CD4-positive, alpha-beta T cell treated with Interleukin-6 for 4 hours (primary cell): Measurements from ENCODE around the gene SLC26A8.

Experiments
- DNase-seq: peaks from one replicate; pipeline ENCODE4 v3.0.0-alpha.2; 2020; ENCODE audit warnings: mixed read lengths

The SLC26A8 gene

GRCh38 chr6:36023996-36024795 is at the start of gene SLC26A8:
Gene SLC26A8, minus strand, starts transcription at chr6:36024641. Its CDS starts 4,934 bp downstream, at chr6:36019707.
- DNase-seq: no peak

- no peak for DNase-seq
Observed at GRCh38 chr6:36073587-36073986, 49.1 kb upstream of the SLC26A8 start.

DNA sequence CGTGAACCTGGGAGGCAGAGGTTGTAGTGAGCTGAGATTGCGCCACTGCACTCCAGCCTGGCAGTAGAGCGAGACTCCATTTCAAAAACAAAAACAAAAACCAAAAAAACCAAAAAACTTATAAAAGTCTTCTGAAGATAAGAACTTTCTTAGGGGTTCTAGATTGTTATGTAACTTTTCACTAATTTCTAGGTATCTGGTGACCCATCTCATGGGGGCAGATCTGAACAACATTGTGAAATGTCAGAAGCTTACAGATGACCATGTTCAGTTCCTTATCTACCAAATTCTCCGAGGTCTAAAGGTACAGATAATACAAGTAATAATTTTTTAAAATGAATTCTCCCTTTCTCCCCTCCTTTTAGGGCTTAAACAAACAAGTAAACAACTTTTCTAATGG is 48.2 kb upstream of the SLC26A8 start:
- DNase-seq: no peak

- DNase-seq: no peak
Observed at GRCh38 chr6:36071714-36072113, 47.3 kb upstream of the SLC26A8 start.

DNA sequence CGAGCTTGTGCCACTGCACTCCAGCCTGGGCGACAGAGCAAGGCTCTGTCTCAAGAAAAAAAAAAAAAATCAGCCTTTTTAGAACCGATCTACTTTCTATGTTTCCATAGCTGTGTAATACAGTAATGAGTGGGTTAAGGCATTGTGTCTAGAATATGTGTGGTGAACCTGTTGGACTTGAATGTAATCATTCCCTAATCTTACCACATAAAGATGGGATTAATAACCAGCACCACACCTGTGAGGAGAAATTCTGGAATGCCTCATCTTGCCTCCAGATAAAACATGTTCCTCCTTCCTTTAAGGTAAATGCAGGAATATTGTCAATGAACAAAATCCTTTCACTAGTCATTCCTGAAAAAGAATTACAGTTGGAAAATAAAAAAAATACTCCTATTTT is 46.8 kb upstream of the SLC26A8 start:
- no peak for DNase-seq

GRCh38 chr6:36070252-36070651 is 45.8 kb upstream of the SLC26A8 start:
- DNase-seq: no peak

DNA sequence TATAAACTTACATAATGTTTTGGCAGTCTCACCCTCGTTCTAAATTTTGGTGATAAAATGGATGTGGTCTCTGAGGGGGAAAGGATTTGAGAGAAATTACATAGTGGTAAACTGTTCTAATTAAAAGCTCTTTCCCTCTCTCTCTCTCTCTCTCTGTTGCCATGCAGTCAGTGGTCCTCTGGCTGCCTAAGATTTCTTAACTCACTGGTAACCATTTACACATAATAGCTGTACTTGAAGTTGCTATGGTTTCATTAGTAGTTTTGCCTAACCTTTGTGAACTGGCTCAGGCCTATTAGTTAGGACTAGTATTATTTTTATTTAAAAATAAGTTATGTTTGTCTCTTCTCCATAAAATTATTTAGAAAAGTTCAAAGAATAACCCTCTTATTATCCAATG is 45.1 kb upstream of the SLC26A8 start:
- no peak for DNase-seq

DNA sequence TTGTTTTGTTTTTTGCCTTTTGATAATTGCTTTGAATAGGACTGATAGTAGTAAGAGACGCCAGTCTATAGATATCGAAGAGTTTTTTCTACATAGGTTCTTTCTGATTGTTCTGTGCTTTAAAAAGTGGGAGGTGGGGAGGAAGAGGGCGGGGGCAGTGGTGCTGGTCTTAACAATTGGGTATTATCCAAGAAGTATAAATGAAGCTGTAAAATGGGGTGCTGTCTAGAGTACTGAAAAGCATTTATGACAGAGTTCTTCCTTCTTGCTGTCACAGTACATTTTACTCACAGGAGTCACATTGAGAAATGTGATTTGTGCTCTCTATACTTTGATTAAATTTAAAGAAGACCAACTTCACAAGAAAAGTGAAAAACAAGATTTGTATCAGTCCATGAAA is 44.1 kb upstream of the SLC26A8 start:
- DNase-seq: no peak

DNA sequence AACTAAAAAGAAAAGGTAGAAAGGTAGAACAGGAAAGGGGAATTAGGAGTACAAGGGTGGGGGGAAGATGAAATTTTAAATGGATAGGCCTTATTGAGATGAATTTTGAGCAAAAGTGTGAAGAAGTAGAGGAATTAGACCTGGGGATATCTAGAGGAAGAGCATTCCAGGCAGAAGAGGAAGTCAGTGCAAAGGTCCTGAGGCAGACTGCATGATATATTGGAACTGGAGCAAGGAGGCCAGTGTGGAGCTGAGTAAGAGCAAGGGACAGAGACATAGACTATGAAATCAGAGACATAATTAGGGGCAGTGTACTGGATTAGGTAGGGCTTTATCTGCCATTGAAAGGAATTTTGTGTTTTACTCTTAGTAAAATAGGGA is 43.6 kb upstream of the SLC26A8 start:
- no peak for DNase-seq

DNA sequence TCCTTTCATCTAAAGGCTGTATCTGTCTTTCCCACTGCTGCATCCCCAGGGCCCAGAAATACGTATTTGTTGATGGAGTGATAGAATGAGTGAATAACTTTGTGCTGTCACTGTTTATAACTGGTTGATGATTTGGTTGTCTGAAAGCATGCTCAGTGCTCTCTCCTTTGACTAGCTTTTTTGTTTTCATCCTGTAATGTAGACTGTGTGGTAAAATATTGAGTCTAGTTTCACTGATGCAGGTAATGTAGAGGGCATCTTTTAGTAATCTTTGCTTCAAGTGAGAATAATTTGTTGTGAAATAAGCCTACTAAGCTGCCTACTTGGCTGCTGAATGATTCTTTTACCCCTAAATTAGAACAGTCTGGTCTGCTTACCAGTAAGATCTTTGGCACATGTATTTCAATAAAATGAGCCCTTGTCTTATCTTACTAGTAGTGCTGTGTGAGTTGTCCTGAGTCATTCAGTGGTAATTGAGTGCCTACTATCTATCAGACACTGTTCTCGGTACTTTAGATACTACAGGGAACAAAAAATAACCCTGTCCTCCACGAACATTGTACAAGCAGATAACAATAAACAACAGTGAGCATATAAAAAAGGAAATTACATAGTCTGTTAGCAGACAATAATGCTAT is 43.1 kb upstream of the SLC26A8 start:
- DNase-seq: no peak

DNA sequence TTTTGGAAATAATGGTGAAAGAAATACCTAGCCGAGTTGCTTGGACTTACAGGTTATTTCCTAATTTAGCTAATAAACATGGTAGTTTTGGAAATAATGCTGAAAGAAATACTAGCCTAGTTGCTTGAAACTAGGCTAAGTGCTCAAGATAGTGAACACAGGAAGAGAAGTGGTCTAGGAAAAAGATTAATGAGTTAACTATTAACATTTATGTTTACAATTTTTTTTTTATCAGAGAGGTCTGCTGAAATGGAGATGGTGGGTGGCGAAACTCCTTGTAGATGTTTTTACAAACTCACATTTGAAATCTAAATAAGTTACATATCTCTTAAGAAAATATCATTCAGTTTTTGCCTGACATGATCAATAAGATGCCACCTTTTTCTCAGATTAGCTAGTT is 42.4 kb upstream of the SLC26A8 start:
- no peak for DNase-seq

DNA sequence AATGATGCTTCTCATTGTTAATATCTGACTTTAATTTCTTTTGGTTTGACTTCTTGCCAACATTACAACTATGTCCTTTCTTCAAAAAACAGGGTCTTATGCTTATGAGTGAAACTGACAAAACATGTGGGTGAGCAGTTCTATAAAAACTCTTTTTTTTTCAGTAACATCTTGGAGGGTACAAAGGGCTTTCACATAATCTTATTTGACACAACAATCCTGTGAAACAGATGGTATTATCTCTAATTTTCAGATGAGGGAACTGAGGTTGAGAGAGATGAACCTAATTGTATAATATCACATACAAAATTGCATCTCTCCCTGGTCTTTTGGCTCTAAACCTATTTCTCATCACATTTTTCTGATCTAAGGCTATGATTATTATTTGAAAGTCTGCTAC is 41.5 kb upstream of the SLC26A8 start:
- no peak for DNase-seq

DNA sequence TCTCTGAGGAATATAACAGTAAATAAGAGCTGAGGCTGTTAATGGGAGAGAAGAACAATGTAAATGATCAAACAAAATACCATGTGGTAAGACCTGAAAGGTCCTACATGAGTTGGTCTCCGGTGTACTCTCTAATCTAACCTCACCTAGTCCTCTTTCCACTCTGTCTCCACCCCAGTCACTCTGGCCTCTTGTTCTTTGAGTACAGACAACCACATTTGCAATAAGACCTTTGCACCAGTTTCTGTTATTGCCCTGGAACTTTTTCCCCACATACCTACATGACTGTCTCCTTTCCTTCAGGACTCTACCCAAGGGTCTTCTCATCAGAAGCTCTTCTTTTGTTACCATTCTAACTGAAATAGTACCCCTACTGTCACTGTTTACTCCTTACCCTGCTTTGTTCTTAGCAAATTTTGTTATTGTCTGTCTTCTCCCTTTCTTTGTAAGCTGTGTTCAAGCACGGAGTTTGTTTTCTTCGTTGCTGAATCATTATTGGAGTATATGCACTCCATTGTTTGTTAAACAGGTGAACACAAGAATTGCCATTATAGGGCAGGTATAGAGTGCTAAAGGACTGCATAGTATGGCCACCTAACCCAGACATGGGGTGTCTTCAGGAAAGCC is 40.4 kb upstream of the SLC26A8 start:
- no peak for DNase-seq

- no peak for DNase-seq
Observed at GRCh38 chr6:36063318-36064060, 39.0 kb upstream of the SLC26A8 start.

DNA sequence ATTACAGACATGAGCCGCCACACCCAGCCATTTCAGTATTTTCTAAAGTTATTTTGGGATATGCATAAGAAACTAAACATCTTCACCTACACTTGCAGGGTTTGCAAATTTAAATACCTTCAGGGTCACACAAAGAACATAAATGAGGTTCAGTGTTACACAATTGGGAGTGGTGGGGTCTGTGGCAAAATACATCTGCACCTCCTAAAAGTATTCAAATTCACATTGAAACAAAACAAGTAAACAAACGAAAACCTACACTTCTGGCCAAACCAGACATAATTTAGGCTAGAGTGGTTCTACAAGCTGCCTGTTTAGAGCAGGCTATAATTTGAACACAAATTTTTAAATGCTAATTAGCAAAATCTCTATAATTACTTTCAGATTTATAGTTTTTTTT is 37.8 kb upstream of the SLC26A8 start:
- no peak for DNase-seq

DNA sequence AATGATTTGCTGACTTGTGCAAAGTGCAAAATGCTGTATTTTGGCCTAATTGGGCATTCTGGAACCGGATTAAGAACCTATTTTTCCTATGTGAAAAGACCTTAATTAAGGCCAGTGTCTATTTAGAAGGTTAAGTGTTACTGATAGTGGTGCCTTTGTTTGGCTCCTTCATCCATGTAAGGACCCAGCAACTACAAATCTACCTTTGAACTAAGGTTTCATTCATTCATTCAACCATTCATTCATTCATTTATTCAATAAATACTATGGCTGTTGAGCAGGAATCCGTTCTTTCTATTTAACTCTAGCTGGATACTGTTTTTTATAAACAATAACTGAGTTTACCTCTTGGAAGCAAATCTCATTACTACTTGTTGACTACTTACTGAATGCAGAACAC is 36.8 kb upstream of the SLC26A8 start:
- no peak for DNase-seq

DNA sequence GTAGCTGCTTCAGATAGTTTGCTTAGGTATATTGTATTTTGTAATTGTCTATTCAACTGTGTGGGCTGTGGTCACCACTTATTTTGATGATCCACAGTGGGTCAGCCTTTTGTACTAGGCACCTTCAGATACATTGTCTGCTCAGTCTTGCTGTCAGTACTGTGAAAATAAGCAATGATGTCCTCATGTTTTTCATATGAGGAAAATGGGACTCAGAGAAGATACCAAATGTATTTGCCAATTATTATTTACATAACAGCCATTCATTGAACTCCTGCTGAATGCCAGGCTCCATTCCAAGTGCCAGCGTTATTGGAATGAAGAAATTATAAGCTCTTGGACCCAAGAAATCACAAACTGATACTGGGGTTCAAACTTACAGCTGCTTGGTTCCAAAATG is 31.7 kb upstream of the SLC26A8 start:
- DNase-seq: no peak

DNA sequence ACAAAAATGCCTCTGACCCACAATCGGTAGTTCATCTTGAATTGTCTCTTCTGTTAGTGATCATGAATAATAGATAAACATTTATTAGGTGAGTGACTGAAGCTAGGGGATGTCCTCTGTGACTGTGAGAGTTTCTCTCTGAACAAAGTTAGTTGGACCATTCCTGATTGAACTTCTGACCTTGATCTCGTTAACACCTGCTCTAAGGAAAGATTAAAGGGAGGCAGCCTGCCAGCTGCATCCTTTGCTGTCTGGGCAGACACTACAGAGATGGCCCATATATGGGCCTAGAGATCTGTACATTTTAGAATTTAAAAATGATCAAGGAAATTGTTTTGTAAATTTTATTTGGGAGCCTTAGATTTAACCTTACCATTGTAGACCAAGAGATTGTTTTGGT is 30.5 kb upstream of the SLC26A8 start:
- no peak for DNase-seq

GRCh38 chr6:36054415-36054814 is 30.0 kb upstream of the SLC26A8 start:
- DNase-seq: no peak

DNA sequence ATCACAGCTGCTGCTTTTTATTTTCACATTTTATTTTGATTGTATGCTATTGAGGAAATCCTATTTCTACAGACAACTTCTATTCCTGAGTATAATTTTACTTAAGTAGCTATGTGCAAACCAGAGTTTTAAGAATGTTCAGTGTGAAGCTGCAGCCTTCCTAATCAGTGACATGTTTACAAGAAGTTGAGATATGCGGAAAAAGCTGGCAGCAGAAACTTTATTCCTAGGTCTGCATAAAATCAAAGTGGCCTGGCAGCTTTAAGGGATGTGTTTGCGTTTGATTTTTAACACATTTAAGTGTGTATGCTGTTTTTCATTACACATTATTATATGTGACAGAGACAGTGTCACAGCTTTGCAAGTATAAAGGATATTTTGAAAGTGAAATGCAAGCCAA is 29.4 kb upstream of the SLC26A8 start:
- no peak for DNase-seq

GRCh38 chr6:36052097-36052496 is 27.7 kb upstream of the SLC26A8 start:
- DNase-seq: no peak

- DNase-seq: no peak
Observed at GRCh38 chr6:36050947-36051710, 26.7 kb upstream of the SLC26A8 start.

DNA sequence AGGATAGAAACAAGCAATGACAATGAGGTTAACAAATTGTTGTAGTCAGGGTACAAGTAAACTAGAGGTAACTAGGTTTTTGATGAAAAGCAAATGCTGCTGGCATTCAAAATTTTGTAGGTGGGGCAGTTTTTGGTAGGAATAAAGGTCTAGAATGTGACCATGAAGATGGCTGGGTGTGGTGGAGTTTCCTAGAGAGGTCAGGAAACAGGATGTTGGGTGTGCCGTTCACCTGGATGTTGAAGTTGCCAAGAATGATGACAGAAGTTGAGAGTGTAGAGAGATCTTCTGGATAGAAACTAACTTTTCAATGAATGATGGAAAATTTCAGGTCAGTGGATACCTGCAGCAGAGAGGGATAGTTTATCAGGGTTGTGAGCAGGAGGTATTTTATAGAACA is 25.9 kb upstream of the SLC26A8 start:
- DNase-seq: no peak
